Endothelial cell of umbilical vein (primary cell): Measurements from ENCODE around the gene FAM43A. TPM values are rescaled to one million over a fixed set of nuclear protein-coding genes. Genes with fewer than 3 reads are reported as not detected.

ENCODE experiments used
- BruUV-seq: library from RNA; stranded (reverse); fragments of 400-500 nt; replicated peaks from 2 replicates; lab custom pipeline; 2021; lab: Mats Ljungman, UMichigan
- CTCF ChIA-PET: fragments of 300-600, 350-600 bp; sonication (Branson Sonifier 250); formaldehyde crosslinking; loops from one replicate; lab custom pipeline; 2021; ENCODE audit warnings: antibody characterized with exemption, inconsistent platforms; lab: Charles Lee
- POLR2A ChIA-PET: fragments of 300-600, 350-600 bp; sonication (Branson Sonifier 250); formaldehyde crosslinking; loops from one replicate; lab custom pipeline; 2021; ENCODE audit warnings: antibody characterized with exemption, inconsistent platforms; lab: Charles Lee
- DNase-seq: peaks from one replicate; pipeline ENCODE4 v3.0.0-alpha.2; 2011; ENCODE audit warnings: low read depth, low spot score
- FAIRE-seq: peaks from 2 replicates; lab custom pipeline; 2011; peaks lifted over from hg19 to GRCh38; lab: Jason Lieb, UNC
- H2AFZ ChIP-seq: 2 replicates; pipeline ENCODE4 v1.6.0; 2012; ENCODE audit warnings: low read depth, low read length, control low read depth, inconsistent platforms
- H3K27ac ChIP-seq: 2 replicates; pipeline ENCODE4 v1.5.1; 2011; ENCODE audit warnings: low read depth, mild to moderate bottlenecking, control low read depth, low read length, moderate library complexity; ENCODE audit not compliant: insufficient read depth
- H3K27me3 ChIP-seq, 2 experiments: 2 replicates each; pipeline versions ENCODE4 v1.6.0 to v1.6.1; 2011; ENCODE audit warnings: low read length in 2 of 2, mixed read lengths in 1 of 2; ENCODE audit not compliant: control insufficient read depth in 2 of 2, insufficient read depth in 2 of 2
- H3K36me3 ChIP-seq, 2 experiments: 2 replicates in 1 of 2; 3 replicates in 1 of 2; pipeline ENCODE4 v1.5.1; 2011; ENCODE audit warnings: low read length in 2 of 2, mild to moderate bottlenecking in 1 of 2, moderate library complexity in 1 of 2; ENCODE audit not compliant: control insufficient read depth in 2 of 2, insufficient read depth in 2 of 2; ENCODE audit errors: extremely low read depth in 1 of 2
- H3K4me1 ChIP-seq: 3 replicates; pipeline ENCODE4 v1.5.1; 2011; ENCODE audit warnings: mild to moderate bottlenecking, low read length; ENCODE audit not compliant: control insufficient read depth, insufficient read depth; ENCODE audit errors: extremely low read depth
- H3K4me2 ChIP-seq: 2 replicates; pipeline ENCODE4 v1.6.1; 2011; ENCODE audit warnings: low read length, control low read depth, mixed read lengths; ENCODE audit not compliant: insufficient read depth
- H3K4me3 ChIP-seq, 3 experiments: fragments of 200-600 bp in 1 of 3; sonication (generic), shearing (Covaris generic) in 1 of 3; replicated peaks in 1 of 3; 2 replicates each; pipeline ENCODE4 v1.5.1; 2011 to 2016; ENCODE audit warnings: control low read depth in 3 of 3, low read length in 3 of 3, mild to moderate bottlenecking in 2 of 3, inconsistent platforms in 1 of 3, low read depth in 1 of 3, moderate library complexity in 1 of 3; ENCODE audit not compliant: insufficient read depth in 1 of 3
- H3K79me2 ChIP-seq: 2 replicates; pipeline ENCODE4 v1.6.0; 2012; ENCODE audit warnings: low read length, inconsistent platforms; ENCODE audit not compliant: control insufficient read depth, insufficient read depth
- H3K9ac ChIP-seq: replicated peaks from 2 replicates; pipeline ENCODE3; 2011; ENCODE audit warnings: low read length, control low read depth; ENCODE audit not compliant: insufficient read depth; ENCODE audit errors: extremely low read depth
- H3K9me1 ChIP-seq: replicated peaks from 3 replicates; pipeline ENCODE4 v1.6.0; 2011; ENCODE audit warnings: mild to moderate bottlenecking, low read length; ENCODE audit not compliant: control insufficient read depth, insufficient read depth; ENCODE audit errors: extremely low read depth
- H3K9me3 ChIP-seq: replicated peaks from 2 replicates; pipeline ENCODE4 v1.5.1; 2012; ENCODE audit warnings: low read length, inconsistent platforms; ENCODE audit not compliant: control insufficient read depth, insufficient read depth
- H4K20me1 ChIP-seq: replicated peaks from 2 replicates; pipeline ENCODE3; 2011; ENCODE audit warnings: mild to moderate bottlenecking, low read length; ENCODE audit not compliant: control insufficient read depth, insufficient read depth; ENCODE audit errors: extremely low read depth
- EZH2 ChIP-seq: IDR thresholded peaks from 2 replicates; pipeline ENCODE4 v1.6.1; 2012; ENCODE audit warnings: borderline replicate concordance, low read depth, mild to moderate bottlenecking, moderate library complexity, low read length, inconsistent platforms; ENCODE audit not compliant: severe bottlenecking
- FOS ChIP-seq: IDR thresholded peaks from 2 replicates; pipeline ENCODE4 v1.6.1; 2011; ENCODE audit warnings: mild to moderate bottlenecking, low read length, moderate library complexity, borderline replicate concordance; ENCODE audit not compliant: insufficient read depth
- GATA2 ChIP-seq: IDR thresholded peaks from 2 replicates; pipeline ENCODE4 v1.7.0; 2011; ENCODE audit warnings: low read depth, mild to moderate bottlenecking, moderate library complexity, mixed read lengths, low read length; ENCODE audit not compliant: insufficient read length, insufficient read depth
- JUN ChIP-seq: IDR thresholded peaks from 2 replicates; pipeline ENCODE4 v1.6.1; 2011; ENCODE audit warnings: borderline replicate concordance, low read depth; ENCODE audit not compliant: insufficient read length, insufficient read depth
- MYC ChIP-seq: IDR thresholded peaks from one replicate; pipeline ENCODE4 v1.6.1; 2011; ENCODE audit warnings: mild to moderate bottlenecking, low read depth, low read length
- POLR2A ChIP-seq: IDR thresholded peaks from 2 replicates; pipeline ENCODE4 v1.6.1; 2012; ENCODE audit warnings: low read depth, mild to moderate bottlenecking, control low read depth, low read length
- POLR2AphosphoS5 ChIP-seq: IDR thresholded peaks from 2 replicates; pipeline ENCODE4 v1.6.1; 2012; ENCODE audit warnings: low read depth, mild to moderate bottlenecking, control low read depth, low read length, moderate library complexity; ENCODE audit not compliant: insufficient read depth
- dilution Hi-C: fragments of 300-500 bp; cut with MboI; formaldehyde crosslinking; loops from one replicate; pipeline ENCODE4 v1.15.0; 2019; ENCODE audit warnings: low sequenced_read_pairs; ENCODE audit not compliant: extremely low pct_ligation_motif_present
- intact Hi-C: fragments of 100-400 bp; cut with micrococcal nuclease; formaldehyde crosslinking; loops from one replicate; pipeline ENCODE4 v1.10.0; 2022
- polyA plus RNA-seq, 4 experiments: library from polyadenylated mRNA; depleted of rRNA in 3 of 4; stranded (reverse) in 3 of 4; unstranded in 1 of 4; fragments of >200 nt; gene quantifications; 2 replicates each; pipeline versions ENCODE4 v1.2.1 to v1.2.3, GENCODE V29; 2011 to 2012; ENCODE audit warnings: missing spikeins in 1 of 4
- total RNA-seq: library from RNA; stranded (reverse); gene quantifications from 2 replicates; pipeline ENCODE4 v1.2.3, GENCODE V29; 2021
- TF ChIP-seq, protein P1 (sequence below), 2 donors: IDR thresholded peaks; 1 replicate in 1 of 2; 2 replicates in 1 of 2; pipeline ENCODE4 v1.5.1; 2011; ENCODE audit warnings: low read length in 2 of 2, mild to moderate bottlenecking in 2 of 2, moderate library complexity in 2 of 2, control low read depth in 1 of 2, inconsistent platforms in 1 of 2, low read depth in 1 of 2; ENCODE audit not compliant: insufficient read depth in 1 of 2; ENCODE audit errors: extremely low read depth in 1 of 2
- TF ChIP-seq, protein P2 (sequence below): IDR thresholded peaks from 2 replicates; pipeline ENCODE4 v1.6.1; 2011; ENCODE audit not compliant: insufficient read depth, insufficient read length

The FAM43A gene
- total and polyA plus RNA-seq, 2 donors (not counting 3 experiments of a cell fraction or from before 2014, with no cell fraction given): 244 to 307 TPM

DNA sequence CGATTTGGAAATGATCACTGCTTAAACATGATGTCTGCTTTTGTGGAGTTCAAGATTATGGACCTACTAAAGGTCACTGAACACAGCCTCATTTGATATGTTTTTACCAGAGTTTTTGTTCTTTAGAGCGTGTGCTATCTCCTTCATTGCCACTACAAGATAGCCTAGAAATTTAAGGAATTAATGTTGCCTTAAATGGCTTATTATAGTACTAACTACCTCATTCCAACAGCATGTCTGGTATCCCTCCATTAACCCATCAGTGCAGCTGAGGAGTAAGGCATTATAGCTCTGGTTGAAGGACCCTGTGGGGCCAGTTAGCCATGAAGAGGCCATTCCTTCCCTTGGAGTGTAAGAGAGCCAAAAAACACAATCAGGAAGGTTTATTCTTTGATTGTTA is 2.3 kb upstream of the FAM43A start:
- peak overlapping the region; percentile 19 for H3K9ac ChIP-seq
- peaks cover 5 to 16% of the 10 kb centered on the region in 2 experiments for H3K36me3 ChIP-seq
- H3K27ac ChIP-seq: peak overlapping the region; percentile 46
- DNase-seq (no peak), FAIRE-seq (no peak)
- no peak overlapping the region for H3K4me2 ChIP-seq
- TF ChIP-seq MYC (no peak), EZH2 (no peak), JUN (no peak), POLR2A (no peak), FOS (no peak), POLR2AphosphoS5 (no peak), GATA2 (no peak)
- TF ChIP-seq, protein P1, sequence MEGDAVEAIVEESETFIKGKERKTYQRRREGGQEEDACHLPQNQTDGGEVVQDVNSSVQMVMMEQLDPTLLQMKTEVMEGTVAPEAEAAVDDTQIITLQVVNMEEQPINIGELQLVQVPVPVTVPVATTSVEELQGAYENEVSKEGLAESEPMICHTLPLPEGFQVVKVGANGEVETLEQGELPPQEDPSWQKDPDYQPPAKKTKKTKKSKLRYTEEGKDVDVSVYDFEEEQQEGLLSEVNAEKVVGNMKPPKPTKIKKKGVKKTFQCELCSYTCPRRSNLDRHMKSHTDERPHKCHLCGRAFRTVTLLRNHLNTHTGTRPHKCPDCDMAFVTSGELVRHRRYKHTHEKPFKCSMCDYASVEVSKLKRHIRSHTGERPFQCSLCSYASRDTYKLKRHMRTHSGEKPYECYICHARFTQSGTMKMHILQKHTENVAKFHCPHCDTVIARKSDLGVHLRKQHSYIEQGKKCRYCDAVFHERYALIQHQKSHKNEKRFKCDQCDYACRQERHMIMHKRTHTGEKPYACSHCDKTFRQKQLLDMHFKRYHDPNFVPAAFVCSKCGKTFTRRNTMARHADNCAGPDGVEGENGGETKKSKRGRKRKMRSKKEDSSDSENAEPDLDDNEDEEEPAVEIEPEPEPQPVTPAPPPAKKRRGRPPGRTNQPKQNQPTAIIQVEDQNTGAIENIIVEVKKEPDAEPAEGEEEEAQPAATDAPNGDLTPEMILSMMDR (IDR thresholded peaks at IDR 0.05; ENCODE audit: extremely low read depth in 1 of 2, insufficient read depth in 1 of 2, low read depth in 1 of 2, low read length in 2 of 2): no peak
- TF ChIP-seq, protein P2, sequence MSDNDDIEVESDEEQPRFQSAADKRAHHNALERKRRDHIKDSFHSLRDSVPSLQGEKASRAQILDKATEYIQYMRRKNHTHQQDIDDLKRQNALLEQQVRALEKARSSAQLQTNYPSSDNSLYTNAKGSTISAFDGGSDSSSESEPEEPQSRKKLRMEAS: no peak
- no peaks in the 10 kb centered on the region for H3K9me1 ChIP-seq
- no TSS peak for BruUV-seq
- no peak overlapping the region for H3K4me3 ChIP-seq
- H4K20me1 ChIP-seq: peaks cover under 1% of the 10 kb centered on the region
- CTCF ChIA-PET: interaction anchor here (0.5 to 2.8 kb wide), 51 partner anchors 8 to 842 kb away, joined by 3 to 76 read pairs (median 7); partner anchors contain the start of genes LSG1, TMEM44 and XXYLT1
- no peaks in the 10 kb centered on the region for H3K27me3 ChIP-seq
- peak overlapping the region; percentile 13 for H2AFZ ChIP-seq
- no peaks in the 10 kb centered on the region for H3K9me3 ChIP-seq
- intact Hi-C loops: loop anchor here (10.0 kb wide), 1 partner anchor 321 kb away; no protein-coding TSS in a partner anchor
- peaks cover 18% of the 10 kb centered on the region for H3K4me1 ChIP-seq
- dilution Hi-C loops: loop anchor here (10.0 to 25.0 kb wide), 2 partner anchors 429 to 561 kb away; no protein-coding TSS in a partner anchor
- POLR2A ChIA-PET: interaction anchor here (0.6 to 1.4 kb wide), 10 partner anchors 11 to 587 kb away, joined by 3 to 10 read pairs (median 4); partner anchors contain the start of genes LSG1 and XXYLT1
- peaks cover 26% of the 10 kb centered on the region for H3K79me2 ChIP-seq
